ENCODE data around the gene FRRS1. TPM values are rescaled to one million over a fixed set of nuclear protein-coding genes. Genes with fewer than 3 reads are reported as not detected.

FRRS1 gene
- total RNA-seq (2021): 11.1 and 12.1 TPM in 2 replicates
- percentile 69 among the genes with signal in this experiment for Bru-seq, nascent RNA
- BruChase-seq, experiment 1, labeled RNA remaining after a 2-hour chase: percentile 61 among the genes with signal in this experiment
- percentile 62 among the genes with signal in this experiment for BruChase-seq, experiment 2, labeled RNA remaining after a 6-hour chase
- long read RNA-seq, partial matches to known transcripts: 1 of 2 reads
- long read RNA-seq, other reads (novel, unspliced or antisense): 0 of 2 reads

- Histone ChIP-seq H3K36me3 (ENCODE audit: insufficient read depth, low read length, poor library complexity, severe bottlenecking) (no peaks in the 10 kb centered on the region), H3K4me3 (ENCODE audit: low read depth, low read length, poor library complexity, severe bottlenecking) (peak within 1 kb of the TSS; percentile 70), H3K27ac (ENCODE audit: low read depth, low read length, poor library complexity, severe bottlenecking) (peak within 1 kb of the TSS; percentile 79), H3K27me3 (replicated peaks; ENCODE audit: insufficient read depth, low read depth, low read length, poor library complexity) (no peaks in the 10 kb centered on the region), H3K9me3 (ENCODE audit: low read depth, low read length, poor library complexity, severe bottlenecking) (no peaks in the 10 kb centered on the region), H3K4me1 (ENCODE audit: insufficient read depth, low read length, poor library complexity, severe bottlenecking) (peaks cover 7% of the 10 kb centered on the region)
- peak; percentile 89 for DNase-seq (ENCODE audit: low spot score)
- intact Hi-C loops (cut with micrococcal nuclease; ENCODE audit: unreplicated experiment): no loop called here
- TF ChIP-seq CTCF (conservative IDR thresholded peaks at IDR 0.05; ENCODE audit: low read depth, low read length): no peak
- no peak for TF ChIP-seq EZH2 (IDR thresholded peaks at IDR 0.05; ENCODE audit: borderline replicate concordance, low read depth, low read length, poor library complexity, severe bottlenecking)
- ChIA-PET POLR2A (ENCODE audit: low non-redundant PET) (no interaction called here), CTCF (no interaction called here)
- no TSS peak for BruUV-seq (replicated peaks)
Observed at GRCh38 chr1:99766378-99766800, at the start of gene FRRS1. TSS of gene FRRS1 (minus strand) at chr1:99766635. CDS start at chr1:99748768, 17,867 bp downstream.

GRCh38 chr1:99814373-99814900 is 48.0 kb upstream of the FRRS1 start:
- BruUV-seq (replicated peaks): no TSS peak

GRCh38 chr1:99811747-99812146 is 45.3 kb upstream of the FRRS1 start:
- Histone ChIP-seq H3K4me1 (ENCODE audit: insufficient read depth, low read length, poor library complexity, severe bottlenecking) (peaks cover 6% of the 10 kb centered on the region), H3K27ac (ENCODE audit: low read depth, low read length, poor library complexity, severe bottlenecking) (no peak overlapping the region), H3K36me3 (ENCODE audit: insufficient read depth, low read length, poor library complexity, severe bottlenecking) (no peaks in the 10 kb centered on the region), H3K4me3 (ENCODE audit: low read depth, low read length, poor library complexity, severe bottlenecking) (no peak overlapping the region), H3K9me3 (ENCODE audit: low read depth, low read length, poor library complexity, severe bottlenecking) (no peaks in the 10 kb centered on the region), H3K27me3 (replicated peaks; ENCODE audit: insufficient read depth, low read depth, low read length, poor library complexity) (no peaks in the 10 kb centered on the region)
- DNase-seq (ENCODE audit: low spot score): no peak
- no peak for TF ChIP-seq CTCF (conservative IDR thresholded peaks at IDR 0.05; ENCODE audit: low read depth, low read length)
- TF ChIP-seq EZH2 (IDR thresholded peaks at IDR 0.05; ENCODE audit: borderline replicate concordance, low read depth, low read length, poor library complexity, severe bottlenecking): no peak
- ChIA-PET CTCF (no interaction called here), POLR2A (ENCODE audit: low non-redundant PET) (no interaction called here)
- intact Hi-C loops (cut with micrococcal nuclease; ENCODE audit: unreplicated experiment): no loop called here
- no TSS peak for BruUV-seq (replicated peaks)

More at GRCh38 chr1:99814373-99814900, 48.0 kb upstream of the FRRS1 start:
- Histone ChIP-seq H3K27ac (ENCODE audit: low read depth, low read length, poor library complexity, severe bottlenecking) (no peak overlapping the region), H3K36me3 (ENCODE audit: insufficient read depth, low read length, poor library complexity, severe bottlenecking) (no peaks in the 10 kb centered on the region), H3K4me1 (ENCODE audit: insufficient read depth, low read length, poor library complexity, severe bottlenecking) (no peaks in the 10 kb centered on the region), H3K4me3 (ENCODE audit: low read depth, low read length, poor library complexity, severe bottlenecking) (no peak overlapping the region), H3K9me3 (ENCODE audit: low read depth, low read length, poor library complexity, severe bottlenecking) (no peaks in the 10 kb centered on the region), H3K27me3 (replicated peaks; ENCODE audit: insufficient read depth, low read depth, low read length, poor library complexity) (no peaks in the 10 kb centered on the region)
- no peak for DNase-seq (ENCODE audit: low spot score)
- CTCF ChIA-PET: no interaction called here
- POLR2A ChIA-PET (ENCODE audit: low non-redundant PET): no interaction called here
- TF ChIP-seq CTCF (conservative IDR thresholded peaks at IDR 0.05; ENCODE audit: low read depth, low read length) (no peak), EZH2 (IDR thresholded peaks at IDR 0.05; ENCODE audit: borderline replicate concordance, low read depth, low read length, poor library complexity, severe bottlenecking) (no peak)
- intact Hi-C loops (cut with micrococcal nuclease; ENCODE audit: unreplicated experiment): no loop called here

Measured in A673 (cell line).